Stomach smooth muscle (tissue), 2 donors: Measurements from ENCODE around the gene CNIH2.

Experiments used
- H3K27ac ChIP-seq: one replicate; pipeline ENCODE4 v1.7.0; 2013; ENCODE audit warnings: mild to moderate bottlenecking, low read length, inconsistent platforms
- H3K27me3 ChIP-seq, 2 donors: one replicate each; pipeline ENCODE4 v1.7.0; 2013; ENCODE audit warnings: low read length in 2 of 2; ENCODE audit not compliant: insufficient read depth in 2 of 2, control insufficient read depth in 1 of 2
- H3K36me3 ChIP-seq, 2 donors: one replicate each; pipeline ENCODE4 v1.7.0; 2013; ENCODE audit warnings: low read length in 2 of 2; ENCODE audit not compliant: control insufficient read depth in 2 of 2, insufficient read depth in 2 of 2
- H3K4me1 ChIP-seq: one replicate; pipeline ENCODE4 v1.7.0; 2013; ENCODE audit warnings: low read length; ENCODE audit not compliant: control insufficient read depth, insufficient read depth
- H3K4me3 ChIP-seq, 2 donors: one replicate each; pipeline ENCODE4 v1.7.0; 2013; ENCODE audit warnings: low read length in 2 of 2
- H3K9ac ChIP-seq, 2 donors: one replicate each; pipeline ENCODE4 v1.7.0; 2013; ENCODE audit warnings: low read length in 2 of 2, mild to moderate bottlenecking in 1 of 2
- H3K9me3 ChIP-seq, 2 donors: one replicate each; pipeline ENCODE4 v1.7.0; 2013; ENCODE audit warnings: low read length in 2 of 2; ENCODE audit not compliant: control insufficient read depth in 2 of 2
- donor health status: healthy.
- donor health status: Pancreatic carcinoma.

The CNIH2 gene

GRCh38 chr11:66331542-66332370 is 53.8 kb downstream of the CNIH2 start:
- Histone ChIP-seq H3K4me1 (peaks cover 38% of the 10 kb centered on the region), H3K4me3 (no peak overlapping the region)

GRCh38 chr11:66332371-66333219 is 54.6 kb downstream of the CNIH2 start:
- Histone ChIP-seq H3K4me1 (peaks cover 34% of the 10 kb centered on the region), H3K9me3 (no peaks in the 10 kb centered on the region), H3K9ac (no peak overlapping the region), H3K27me3 (no peaks in the 10 kb centered on the region), H3K36me3 (peaks cover 4 to 5% of the 10 kb centered on the region in 2 donors), H3K27ac (no peak overlapping the region), H3K4me3 (no peak overlapping the region)

More at GRCh38 chr11:66331542-66332370, 53.8 kb downstream of the CNIH2 start:
- no peaks in the 10 kb centered on the region for H3K9me3 ChIP-seq
- H3K27me3 ChIP-seq = no peaks in the 10 kb centered on the region
- H3K27ac ChIP-seq = no peak overlapping the region
- H3K9ac ChIP-seq = no peak overlapping the region
- H3K36me3 ChIP-seq = peaks cover 0 to 4% of the 10 kb centered on the region in 2 donors

GRCh38 chr11:66333220-66333877 is 55.4 kb downstream of the CNIH2 start:
- Histone ChIP-seq H3K9me3 (no peaks in the 10 kb centered on the region), H3K27me3 (no peaks in the 10 kb centered on the region), H3K4me1 (peaks cover 27% of the 10 kb centered on the region), H3K36me3 (peaks cover 4 to 6% of the 10 kb centered on the region in 2 donors), H3K9ac (no peak overlapping the region), H3K27ac (no peak overlapping the region), H3K4me3 (no peak overlapping the region)
